Caki2 (cell line): ENCODE measurements around the gene XRCC1. TPM values are rescaled to one million over a fixed set of nuclear protein-coding genes. Genes with fewer than 3 reads are reported as not detected.

Experiments
- DNase-seq: peaks from one replicate; pipeline ENCODE4 v3.0.0-alpha.2; 2015; ENCODE audit warnings: low read depth
- in situ Hi-C: cut with HindIII; loops from 2 replicates; pipeline ENCODE4 v1.10.0; 2016; ENCODE audit warnings: low sequenced_read_pairs, low pct_unique_long_range_greater_than_20kb, mixed read lengths
- total RNA-seq: library from RNA; depleted of rRNA; stranded (reverse); fragments of >200 nt; shearing (Covaris generic); gene quantifications from 2 replicates; pipeline ENCODE4 v1.2.3, GENCODE V29; 2014; ENCODE audit warnings: low replicate concordance

XRCC1 gene
- total RNA-seq, 1 experiment from 2014 or later, result 73.0 TPM

- in situ Hi-C loops, result no loop called here
These were observed 11.0 kb upstream of the XRCC1 start for GRCh38 chr19:43586346-43586745.

GRCh38 chr19:43584484-43584883, 9.2 kb upstream of the XRCC1 start:
- in situ Hi-C loops, result no loop called here
- DNase-seq, result no peak

More at GRCh38 chr19:43586346-43586745, 11.0 kb upstream of the XRCC1 start:
- no peak for DNase-seq

GRCh38 chr19:43582495-43582894, 7.2 kb upstream of the XRCC1 start:
- in situ Hi-C loops, result no loop called here
- DNase-seq, result no peak

GRCh38 chr19:43581467-43581866, 6.1 kb upstream of the XRCC1 start:
- no peak for DNase-seq
- in situ Hi-C loops, result no loop called here

- in situ Hi-C loops, result no loop called here
- no peak for DNase-seq
These were observed 3.5 kb upstream of the XRCC1 start for GRCh38 chr19:43578787-43579186.

GRCh38 chr19:43575955-43576878, 890 bp upstream of the XRCC1 start:
- in situ Hi-C loops, result no loop called here
- no peak for DNase-seq

GRCh38 chr19:43574424-43575155, 737 bp downstream of the XRCC1 start:
- peak; percentile 60 for DNase-seq
- in situ Hi-C loops, result no loop called here

GRCh38 chr19:43572171-43572588, 3.1 kb downstream of the XRCC1 start:
- in situ Hi-C loops, result no loop called here
- peak; percentile 84 for DNase-seq

- in situ Hi-C loops, result no loop called here
- DNase-seq, result no peak
These were observed 5.0 kb downstream of the XRCC1 start for GRCh38 chr19:43570174-43570791.

- DNase-seq, result no peak
- in situ Hi-C loops, result no loop called here
These were observed 5.7 kb downstream of the XRCC1 start for GRCh38 chr19:43569657-43570056.

GRCh38 chr19:43564800-43565199, 10.5 kb downstream of the XRCC1 start:
- in situ Hi-C loops, result no loop called here

GRCh38 chr19:43563816-43564457, 11.4 kb downstream of the XRCC1 start:
- in situ Hi-C loops, result no loop called here
- DNase-seq, result no peak

More at GRCh38 chr19:43564800-43565199, 10.5 kb downstream of the XRCC1 start:
- DNase-seq, result no peak

GRCh38 chr19:43562698-43563241, 12.6 kb downstream of the XRCC1 start:
- in situ Hi-C loops, result no loop called here
- peak; percentile 70 for DNase-seq

- in situ Hi-C loops, result no loop called here
- DNase-seq, result no peak
These were observed 13.1 kb downstream of the XRCC1 start for GRCh38 chr19:43562226-43562697.

GRCh38 chr19:43561139-43561970, 14.0 kb downstream of the XRCC1 start:
- no peak for DNase-seq
- in situ Hi-C loops, result no loop called here

GRCh38 chr19:43560687-43561086, 14.6 kb downstream of the XRCC1 start:
- DNase-seq, result peak; percentile 42
- in situ Hi-C loops, result no loop called here

- DNase-seq, result peak; percentile 67
- in situ Hi-C loops, result no loop called here
These were observed 20.0 kb downstream of the XRCC1 start for GRCh38 chr19:43555185-43555770.
